ENCODE data around the gene TMEM255B. TPM values are rescaled to one million over a fixed set of nuclear protein-coding genes. Genes with fewer than 3 reads are reported as not detected.

TMEM255B gene
- total RNA-seq, 2 experiments from 2014 or later, result 1.7 to 1.8 TPM

- DNase-seq, result no peak
- Mint-ChIP-seq H3K4me1 (ENCODE audit: low read depth) (peaks cover 8% of the 10 kb centered on the region), H3K27ac (no peak overlapping the region), H3K4me3 (no peak overlapping the region), H3K36me3 (ENCODE audit: low read depth) (no peaks in the 10 kb centered on the region), H3K27me3 (peaks cover 13% of the 10 kb centered on the region), H3K9me3 (peaks cover 8% of the 10 kb centered on the region)
- no peak for ATAC-seq
- TF ChIP-seq CTCF (IDR thresholded peaks at IDR 0.05), result no peak
- intact Hi-C loops (cut with micrococcal nuclease), result no loop called here
- ChIA-PET CTCF (interaction anchor here (1.6 kb wide), 1 partner anchor 12 kb away, joined by 3 read pairs; no protein-coding TSS in a partner anchor), POLR2A (no interaction called here)
Measured at GRCh38 chr13:113754242-113754641, 4.8 kb upstream of the TMEM255B start.

- TF ChIP-seq CTCF (IDR thresholded peaks at IDR 0.05), result no peak
- ChIA-PET CTCF (interaction anchor here (1.6 kb wide), 1 partner anchor 13 kb away, joined by 3 read pairs; no protein-coding TSS in a partner anchor), POLR2A (no interaction called here)
- peaks cover 17% of the 10 kb centered on the region for H3K27me3 Mint-ChIP-seq
- H3K27ac Mint-ChIP-seq, result no peak overlapping the region
- no peaks in the 10 kb centered on the region for H3K36me3 Mint-ChIP-seq (ENCODE audit: low read depth)
- H3K4me3 Mint-ChIP-seq, result no peak overlapping the region
- peaks cover 12% of the 10 kb centered on the region for H3K4me1 Mint-ChIP-seq (ENCODE audit: low read depth)
- DNase-seq, result no peak
- no peak for ATAC-seq
- H3K9me3 Mint-ChIP-seq, result peaks cover 8% of the 10 kb centered on the region
- intact Hi-C loops (cut with micrococcal nuclease), result no loop called here
Measured at GRCh38 chr13:113754691-113755090, 4.3 kb upstream of the TMEM255B start.

- TF ChIP-seq CTCF (IDR thresholded peaks at IDR 0.05), result no peak
- POLR2A ChIA-PET, result interaction anchor here (0.7 to 1.4 kb wide), 2 partner anchors 14 to 385 kb away, joined by 4 read pairs; no protein-coding TSS in a partner anchor
- Mint-ChIP-seq H3K27me3 (peaks cover 35% of the 10 kb centered on the region), H3K4me1 (ENCODE audit: low read depth) (peaks cover 15% of the 10 kb centered on the region), H3K4me3 (no peak overlapping the region), H3K27ac (no peak overlapping the region), H3K9me3 (no peaks in the 10 kb centered on the region), H3K36me3 (ENCODE audit: low read depth) (no peaks in the 10 kb centered on the region)
- intact Hi-C loops (cut with micrococcal nuclease), result no loop called here
- CTCF ChIA-PET, result no interaction called here
- DNase-seq (no peak), ATAC-seq (no peak)
Measured at GRCh38 chr13:113756441-113757097, 2.5 kb upstream of the TMEM255B start.

- H3K4me3 Mint-ChIP-seq, result peak overlapping the region; percentile 74
- no peaks in the 10 kb centered on the region for H3K9me3 Mint-ChIP-seq
- peaks cover 15% of the 10 kb centered on the region for H3K4me1 Mint-ChIP-seq (ENCODE audit: low read depth)
- ATAC-seq, result no peak
- POLR2A ChIA-PET, result no interaction called here
- intact Hi-C loops (cut with micrococcal nuclease), result no loop called here
- no peak overlapping the region for H3K27ac Mint-ChIP-seq
- DNase-seq, result no peak
- CTCF ChIA-PET, result interaction anchor here (0.7 to 1.6 kb wide), 2 partner anchors 9 to 17 kb away, joined by 3 to 4 read pairs; no protein-coding TSS in a partner anchor
- peaks cover 44% of the 10 kb centered on the region for H3K27me3 Mint-ChIP-seq
- no peaks in the 10 kb centered on the region for H3K36me3 Mint-ChIP-seq (ENCODE audit: low read depth)
- TF ChIP-seq CTCF (IDR thresholded peaks at IDR 0.05), result no peak
Measured at GRCh38 chr13:113759525-113760137, 605 bp downstream of the TMEM255B start.

- Mint-ChIP-seq H3K27ac (no peak overlapping the region), H3K9me3 (no peaks in the 10 kb centered on the region), H3K4me1 (ENCODE audit: low read depth) (peaks cover 15% of the 10 kb centered on the region), H3K36me3 (ENCODE audit: low read depth) (no peaks in the 10 kb centered on the region), H3K27me3 (peaks cover 45% of the 10 kb centered on the region), H3K4me3 (no peak overlapping the region)
- intact Hi-C loops (cut with micrococcal nuclease), result no loop called here
- ATAC-seq (no peak), DNase-seq (no peak)
- ChIA-PET CTCF (interaction anchor here (1.0 kb wide), 1 partner anchor 21 kb away, joined by 3 read pairs; no protein-coding TSS in a partner anchor), POLR2A (no interaction called here)
- TF ChIP-seq CTCF (IDR thresholded peaks at IDR 0.05), result no peak
Measured at GRCh38 chr13:113761136-113761535, 2.1 kb downstream of the TMEM255B start.
